T follicular helper cell (primary cell): ENCODE data around the gene CHCHD1.
"Not testable (repeated sequence)": the region's sequence is repeated elsewhere in the genome, so short reads cannot be mapped to it uniquely, and the experiment has no call there.

Experiments used
- DNase-seq: peaks from one replicate; pipeline ENCODE4 v3.0.0-alpha.2; 2020; ENCODE audit warnings: low read depth
- total RNA-seq, 2 experiments: gene quantifications; one replicate each; lab custom pipeline; 2026; lab: John Stamatoyannopoulos, UW

Gene CHCHD1
- 23.7 to 39.5 reads per million in 2 experiments for total RNA-seq

DNA sequence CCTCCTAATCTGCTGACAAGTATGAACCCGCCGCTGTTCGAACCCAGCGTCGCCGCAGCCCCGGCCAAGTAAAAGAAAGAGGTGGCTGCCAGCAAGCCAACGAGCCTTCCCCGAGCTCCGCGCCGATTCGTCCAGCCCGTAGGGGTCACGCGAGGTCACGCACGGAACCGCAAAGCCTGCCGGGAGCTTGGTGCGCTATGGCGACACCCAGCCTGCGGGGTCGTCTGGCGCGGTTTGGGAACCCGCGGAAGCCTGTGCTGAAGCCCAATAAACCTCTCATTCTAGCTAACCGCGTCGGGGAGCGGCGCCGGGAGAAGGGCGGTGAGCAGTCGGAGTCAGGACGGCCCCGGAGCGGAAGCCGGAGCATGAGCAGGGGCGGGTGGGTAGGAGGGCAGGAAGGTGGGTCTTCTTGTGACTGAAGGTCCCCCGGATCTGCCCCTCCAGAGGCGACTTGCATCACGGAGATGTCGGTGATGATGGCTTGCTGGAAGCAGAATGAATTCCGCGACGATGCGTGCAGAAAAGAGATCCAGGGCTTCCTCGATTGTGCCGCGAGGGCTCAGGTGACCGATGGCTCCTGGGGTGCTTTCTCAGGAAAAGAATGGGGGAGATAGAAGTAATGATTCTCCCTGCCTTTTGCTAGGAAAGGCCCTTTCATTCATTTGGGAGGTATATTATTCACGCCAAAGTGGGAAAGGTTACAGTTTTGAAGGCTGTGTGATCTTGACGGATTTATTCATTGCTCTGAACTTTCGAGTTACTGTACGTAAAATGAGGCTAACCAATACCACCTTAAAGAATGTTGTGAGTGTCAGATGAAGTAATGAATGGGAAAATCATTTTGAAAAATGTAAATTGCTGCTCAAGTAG lies at the start of gene CHCHD1:
Gene CHCHD1 (plus strand): TSS at position 170 of the 870 bp plus-strand sequence. CDS start 28 bp downstream, at position 198.
- DNase-seq = peak; percentile 89

- no peak for DNase-seq
Measured at GRCh38 chr10:73732426-73732825, 49.4 kb upstream of the CHCHD1 start.

- no peak for DNase-seq
Measured at GRCh38 chr10:73732931-73733623, 48.8 kb upstream of the CHCHD1 start.

GRCh38 chr10:73734028-73734720 lies 47.7 kb upstream of the CHCHD1 start:
- DNase-seq = no peak

DNA sequence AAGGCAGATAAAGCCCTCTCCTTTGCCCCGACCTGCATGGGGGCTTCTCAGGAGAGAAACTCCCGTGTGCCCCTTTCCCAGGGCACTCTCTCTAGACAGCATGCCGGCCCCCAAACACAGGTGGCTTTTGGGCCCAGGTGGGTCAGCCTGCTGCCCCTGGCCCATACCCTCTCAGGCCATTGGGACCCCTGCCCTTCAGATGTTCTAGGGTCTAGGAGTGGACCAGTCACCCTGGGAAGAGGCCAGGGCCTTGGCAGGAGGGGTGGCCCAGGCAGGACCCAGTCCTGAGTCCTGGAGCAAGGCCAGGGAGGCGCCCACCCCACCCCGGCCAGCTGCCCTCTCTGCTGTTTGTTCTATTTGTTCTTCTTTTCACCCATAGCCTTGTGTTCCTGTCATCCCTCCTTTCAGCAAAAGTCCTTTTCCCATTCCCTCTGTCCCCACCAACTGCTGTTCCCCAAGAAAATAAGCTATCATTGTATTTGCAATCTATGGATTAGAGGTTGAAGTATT lies 47.0 kb upstream of the CHCHD1 start:
- DNase-seq = no peak

DNA sequence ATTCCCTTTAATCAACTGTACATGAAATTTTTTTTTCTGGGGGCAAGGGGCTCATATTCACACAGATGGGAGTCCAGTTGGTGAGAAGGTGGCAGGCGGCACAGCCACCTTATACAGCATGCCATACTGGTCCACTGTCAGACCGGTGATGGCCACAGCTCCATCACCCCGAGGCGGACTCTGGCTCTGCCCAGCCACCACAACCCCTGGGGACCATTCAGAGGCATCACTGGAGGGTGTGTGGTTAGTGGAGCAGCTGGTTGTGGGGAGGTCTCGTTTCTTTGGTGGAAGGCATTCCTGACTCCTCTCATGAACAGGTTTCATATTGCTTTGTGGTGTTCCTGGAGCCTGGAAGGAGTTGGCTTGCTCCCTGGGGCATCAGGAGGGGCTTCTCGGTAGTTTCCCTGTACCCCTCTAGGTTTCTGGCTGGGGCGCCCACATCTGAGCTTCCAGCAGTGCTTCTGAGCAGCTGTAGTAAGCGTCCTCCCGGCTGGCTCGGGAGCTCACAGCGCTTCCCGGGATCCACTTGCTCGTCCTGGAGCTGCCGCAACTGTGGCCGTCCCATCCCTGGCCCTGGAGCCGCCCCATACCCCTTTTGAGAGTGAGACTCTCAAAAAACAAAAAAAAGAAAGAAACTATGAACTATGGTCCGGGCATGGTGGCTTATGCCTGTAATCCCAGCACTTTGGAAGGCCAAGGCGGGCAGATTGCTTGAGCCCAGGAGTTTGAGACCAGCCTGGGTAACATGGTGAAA lies 41.2 kb upstream of the CHCHD1 start:
- not testable (repeated sequence) for DNase-seq

- DNase-seq = no peak
Measured at GRCh38 chr10:73742454-73742734, 39.5 kb upstream of the CHCHD1 start.

- DNase-seq = no peak
Measured at GRCh38 chr10:73743327-73743904, 38.4 kb upstream of the CHCHD1 start.

- peak; percentile 92 for DNase-seq
Measured at GRCh38 chr10:73743905-73744663, 37.8 kb upstream of the CHCHD1 start, which contains the start of gene SEC24C. TSS of gene SEC24C (plus strand) at chr10:73744372. CDS start at chr10:73746833, 2,461 bp downstream.

DNA sequence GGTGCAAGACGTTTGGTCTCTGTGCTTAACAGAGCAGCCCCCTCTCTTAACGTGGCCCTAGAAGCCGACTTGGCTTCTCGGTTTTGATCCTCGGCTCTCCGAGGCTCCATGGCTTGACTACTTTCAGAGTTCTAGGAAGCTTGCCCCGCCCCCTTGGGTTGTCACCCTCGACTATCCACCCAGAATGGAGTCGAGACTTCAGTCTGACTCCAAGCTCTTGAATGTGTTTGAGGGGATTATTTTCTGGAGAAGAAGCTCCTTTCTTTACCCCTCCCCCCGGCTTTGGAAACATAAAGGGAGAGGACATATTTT lies 37.2 kb upstream of the CHCHD1 start:
- DNase-seq = peak; percentile 34

DNA sequence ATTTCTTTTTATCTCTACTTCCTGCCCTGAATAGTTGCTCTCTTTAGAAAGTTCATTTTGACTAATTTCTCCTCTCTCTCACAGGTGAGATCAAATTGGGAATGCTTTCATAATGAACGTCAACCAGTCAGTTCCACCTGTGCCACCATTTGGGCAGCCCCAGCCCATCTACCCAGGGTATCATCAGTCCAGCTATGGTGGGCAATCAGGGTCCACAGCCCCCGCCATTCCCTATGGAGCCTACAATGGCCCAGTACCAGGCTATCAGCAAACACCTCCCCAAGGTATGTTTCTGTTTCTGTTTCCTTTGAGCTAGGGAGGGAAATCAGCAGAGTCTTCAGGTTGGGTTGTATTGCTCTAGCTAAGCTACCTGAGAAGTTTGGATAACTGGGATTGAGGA lies 35.1 kb upstream of the CHCHD1 start:
- DNase-seq = no peak

DNA sequence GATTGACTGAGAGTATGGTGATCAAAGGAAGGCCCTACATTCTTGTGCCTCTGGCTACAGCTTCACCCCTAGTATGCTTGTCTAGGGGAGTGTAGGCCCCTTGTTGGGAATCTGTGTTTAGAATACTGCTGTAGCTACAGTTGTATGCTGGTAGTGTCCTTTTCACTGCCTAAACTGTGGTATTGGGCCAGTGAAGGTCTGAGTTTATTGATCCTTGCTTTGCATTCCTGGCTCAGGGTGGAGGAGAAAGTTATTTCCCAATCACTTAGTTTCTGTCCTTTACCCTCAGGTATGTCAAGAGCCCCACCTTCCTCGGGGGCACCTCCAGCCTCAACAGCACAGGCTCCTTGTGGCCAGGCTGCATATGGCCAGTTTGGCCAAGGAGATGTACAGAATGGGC lies 31.0 kb upstream of the CHCHD1 start:
- DNase-seq = no peak

DNA sequence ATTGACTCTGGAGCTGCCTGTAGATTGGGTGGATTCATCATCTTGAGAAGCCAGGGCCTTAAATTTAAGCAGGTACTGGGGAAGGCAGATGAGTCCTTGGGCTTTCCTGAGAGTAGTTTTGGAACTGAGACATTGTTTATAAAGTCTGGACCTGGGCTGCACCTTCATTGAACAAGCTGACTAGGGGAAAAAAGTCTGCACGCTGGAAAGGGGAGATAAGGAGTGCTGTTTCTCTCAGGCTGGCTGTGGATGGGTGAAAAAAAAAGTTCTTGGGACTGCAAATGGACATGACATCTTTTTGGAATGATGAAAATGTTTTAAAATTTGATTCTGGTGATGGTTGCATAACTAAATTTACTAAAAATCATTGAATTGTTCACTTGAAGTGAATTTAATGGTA lies 25.7 kb upstream of the CHCHD1 start:
- no peak for DNase-seq

GRCh38 chr10:73758704-73759511 lies 22.9 kb upstream of the CHCHD1 start:
- DNase-seq = no peak

GRCh38 chr10:73759512-73760115 lies 22.2 kb upstream of the CHCHD1 start:
- DNase-seq = peak; percentile 62

GRCh38 chr10:73761781-73762180 lies 20.1 kb upstream of the CHCHD1 start:
- no peak for DNase-seq

GRCh38 chr10:73762915-73763314 lies 18.9 kb upstream of the CHCHD1 start:
- no peak for DNase-seq

- DNase-seq = no peak
Measured at GRCh38 chr10:73763343-73763742, 18.5 kb upstream of the CHCHD1 start.

GRCh38 chr10:73765066-73765465 lies 16.8 kb upstream of the CHCHD1 start:
- no peak for DNase-seq
